ENCODE results near the gene CACNA2D3.

CACNA2D3 gene

GRCh38 chr3:54818486-54818885, 696.1 kb downstream of the CACNA2D3 start:
- ChIA-PET POLR2A (no interaction called here), CTCF (no interaction called here)
- DNase-seq (ENCODE audit: extremely low spot score) = no peak
- TF ChIP-seq ARNT (IDR thresholded peaks at IDR 0.05) (no peak), L3MBTL2 (conservative IDR thresholded peaks at IDR 0.05) (no peak), CTBP1 (IDR thresholded peaks at IDR 0.05; ENCODE audit: borderline replicate concordance) (no peak)

- POLR2A ChIA-PET = no interaction called here
- CTCF ChIA-PET = no interaction called here
- TF ChIP-seq FOXM1 (IDR thresholded peaks at IDR 0.05; ENCODE audit: borderline replicate concordance) = no peak
- no peak for TF ChIP-seq CTBP1 (IDR thresholded peaks at IDR 0.05; ENCODE audit: borderline replicate concordance)
- TF ChIP-seq TARDBP (IDR thresholded peaks at IDR 0.05) = no peak
- TF ChIP-seq SUZ12 (IDR thresholded peaks at IDR 0.05) = no peak
- TF ChIP-seq FOXA1 (IDR thresholded peaks at IDR 0.05) = no peak
- TF ChIP-seq HDGF (IDR thresholded peaks at IDR 0.05; ENCODE audit: borderline replicate concordance) = no peak
- DNase-seq (ENCODE audit: extremely low spot score) = no peak
Measured at GRCh38 chr3:54818942-54819341, 696.6 kb downstream of the CACNA2D3 start.

- DNase-seq (ENCODE audit: extremely low spot score) = no peak
- POLR2A ChIA-PET = no interaction called here
- TF ChIP-seq FOXA1 (IDR thresholded peaks at IDR 0.05) (no peak), TARDBP (IDR thresholded peaks at IDR 0.05) (no peak), SP1 (IDR thresholded peaks at IDR 0.05) (no peak), ELF4 (IDR thresholded peaks at IDR 0.05) (no peak), PKNOX1 (IDR thresholded peaks at IDR 0.05) (no peak), HDGF (IDR thresholded peaks at IDR 0.05; ENCODE audit: borderline replicate concordance) (no peak), FOXK2 (IDR thresholded peaks at IDR 0.05) (no peak), CTBP1 (IDR thresholded peaks at IDR 0.05; ENCODE audit: borderline replicate concordance) (no peak), NFRKB (IDR thresholded peaks at IDR 0.05) (no peak), SUZ12 (IDR thresholded peaks at IDR 0.05) (no peak), ARNT (IDR thresholded peaks at IDR 0.05) (no peak), BHLHE40 (IDR thresholded peaks at IDR 0.05; ENCODE audit: borderline replicate concordance) (no peak), L3MBTL2 (conservative IDR thresholded peaks at IDR 0.05) (no peak), FOXM1 (IDR thresholded peaks at IDR 0.05; ENCODE audit: borderline replicate concordance) (no peak), ZNF384 (IDR thresholded peaks at IDR 0.05) (no peak), LEF1 (IDR thresholded peaks at IDR 0.05; ENCODE audit: borderline replicate concordance) (no peak)
- CTCF ChIA-PET = no interaction called here
Measured at GRCh38 chr3:54819946-54820345, 697.6 kb downstream of the CACNA2D3 start.

GRCh38 chr3:54822206-54822605, 699.9 kb downstream of the CACNA2D3 start:
- ChIA-PET POLR2A (no interaction called here), CTCF (interaction anchor here (0.7 kb wide), 1 partner anchor 31 kb away, joined by 4 read pairs; no protein-coding TSS in a partner anchor)
- no peak for DNase-seq (ENCODE audit: extremely low spot score)
- TF ChIP-seq SP1 (IDR thresholded peaks at IDR 0.05) = no peak
- no peak for TF ChIP-seq ARNT (IDR thresholded peaks at IDR 0.05)
- TF ChIP-seq ELF4 (IDR thresholded peaks at IDR 0.05) = no peak
- TF ChIP-seq FOXM1 (IDR thresholded peaks at IDR 0.05; ENCODE audit: borderline replicate concordance) = no peak
- TF ChIP-seq L3MBTL2 (conservative IDR thresholded peaks at IDR 0.05) = no peak
- no peak for TF ChIP-seq LEF1 (IDR thresholded peaks at IDR 0.05; ENCODE audit: borderline replicate concordance)
- no peak for TF ChIP-seq FOXK2 (IDR thresholded peaks at IDR 0.05)
- TF ChIP-seq HDGF (IDR thresholded peaks at IDR 0.05; ENCODE audit: borderline replicate concordance) = no peak
- no peak for TF ChIP-seq BHLHE40 (IDR thresholded peaks at IDR 0.05; ENCODE audit: borderline replicate concordance)

DNA sequence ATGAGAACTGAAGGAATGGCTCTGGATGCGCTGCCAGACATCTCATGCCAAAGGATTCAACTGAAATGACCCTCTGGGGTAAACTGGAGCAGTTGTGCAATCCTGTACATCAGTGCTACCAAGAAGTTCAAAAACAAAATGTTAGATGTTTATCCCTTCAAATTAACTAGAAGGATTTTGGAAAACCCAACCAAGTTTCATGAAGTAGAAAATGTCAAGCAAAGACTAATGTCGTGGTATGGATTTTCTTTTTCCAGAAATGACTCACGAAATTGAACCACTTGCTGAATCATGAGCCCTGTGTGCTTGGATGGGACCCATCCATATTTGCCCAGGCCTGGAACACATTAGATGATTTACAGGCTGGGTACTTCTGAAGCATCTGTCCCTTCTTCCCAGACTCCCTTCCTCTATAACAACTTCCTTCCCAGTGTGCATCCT, 703.9 kb downstream of the CACNA2D3 start:
- ChIA-PET POLR2A (no interaction called here), CTCF (no interaction called here)
- TF ChIP-seq ARNT (IDR thresholded peaks at IDR 0.05) (no peak), NFRKB (IDR thresholded peaks at IDR 0.05) (no peak), FOXA1 (IDR thresholded peaks at IDR 0.05) (no peak), PKNOX1 (IDR thresholded peaks at IDR 0.05) (no peak), L3MBTL2 (conservative IDR thresholded peaks at IDR 0.05) (no peak), SUZ12 (IDR thresholded peaks at IDR 0.05) (no peak), FOXK2 (IDR thresholded peaks at IDR 0.05) (no peak), FOXM1 (IDR thresholded peaks at IDR 0.05; ENCODE audit: borderline replicate concordance) (no peak), ZNF384 (IDR thresholded peaks at IDR 0.05) (no peak), LEF1 (IDR thresholded peaks at IDR 0.05; ENCODE audit: borderline replicate concordance) (no peak), BHLHE40 (IDR thresholded peaks at IDR 0.05; ENCODE audit: borderline replicate concordance) (no peak), SP1 (IDR thresholded peaks at IDR 0.05) (no peak)
- DNase-seq (ENCODE audit: extremely low spot score) = no peak

DNA sequence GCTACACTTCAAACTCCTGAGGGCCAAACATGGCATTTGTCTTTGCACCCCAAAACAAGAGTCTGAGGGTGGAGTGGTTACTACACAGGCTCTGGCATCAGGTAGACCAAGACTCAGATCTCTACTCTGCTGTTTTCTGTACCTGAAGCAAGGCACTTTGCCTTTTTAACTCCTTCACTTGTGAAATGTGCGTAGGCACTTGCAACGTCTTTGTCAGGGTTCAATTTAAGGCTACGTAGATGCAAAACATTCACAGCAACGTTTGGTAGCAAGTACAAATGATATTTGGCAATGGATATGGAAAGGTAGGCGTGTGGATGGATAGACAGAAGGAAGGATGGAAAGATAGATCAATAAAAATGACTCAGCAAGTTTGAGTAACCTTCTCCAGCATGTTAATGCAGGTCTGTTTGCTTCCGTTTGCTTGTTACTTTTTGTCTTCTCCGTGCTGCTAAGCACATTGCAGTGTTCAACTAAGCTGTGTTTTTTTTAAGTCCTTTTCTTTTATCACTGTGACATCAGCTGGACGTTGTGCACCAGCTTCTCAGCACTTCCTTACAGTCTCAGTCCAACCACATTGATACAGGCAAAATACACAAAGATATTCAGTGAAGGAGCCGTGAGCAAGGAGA, 704.8 kb downstream of the CACNA2D3 start:
- ChIA-PET CTCF (no interaction called here), POLR2A (no interaction called here)
- TF ChIP-seq ELF4 (IDR thresholded peaks at IDR 0.05) = no peak
- DNase-seq (ENCODE audit: extremely low spot score) = no peak

- CTCF ChIA-PET = no interaction called here
- TF ChIP-seq ELF4 (IDR thresholded peaks at IDR 0.05) = no peak
- TF ChIP-seq TARDBP (IDR thresholded peaks at IDR 0.05) = no peak
- no peak for TF ChIP-seq SUZ12 (IDR thresholded peaks at IDR 0.05)
- no peak for TF ChIP-seq FOXA1 (IDR thresholded peaks at IDR 0.05)
- no peak for TF ChIP-seq SP1 (IDR thresholded peaks at IDR 0.05)
- TF ChIP-seq FOXM1 (IDR thresholded peaks at IDR 0.05; ENCODE audit: borderline replicate concordance) = no peak
- TF ChIP-seq NFRKB (IDR thresholded peaks at IDR 0.05) = no peak
- no peak for TF ChIP-seq ZNF384 (IDR thresholded peaks at IDR 0.05)
- no peak for TF ChIP-seq LEF1 (IDR thresholded peaks at IDR 0.05; ENCODE audit: borderline replicate concordance)
- no peak for TF ChIP-seq PKNOX1 (IDR thresholded peaks at IDR 0.05)
- no peak for TF ChIP-seq BHLHE40 (IDR thresholded peaks at IDR 0.05; ENCODE audit: borderline replicate concordance)
- no peak for TF ChIP-seq ARNT (IDR thresholded peaks at IDR 0.05)
- no peak for TF ChIP-seq HDGF (IDR thresholded peaks at IDR 0.05; ENCODE audit: borderline replicate concordance)
- no peak for TF ChIP-seq CTBP1 (IDR thresholded peaks at IDR 0.05; ENCODE audit: borderline replicate concordance)
- no peak for TF ChIP-seq L3MBTL2 (conservative IDR thresholded peaks at IDR 0.05)
- no peak for DNase-seq (ENCODE audit: extremely low spot score)
- POLR2A ChIA-PET = no interaction called here
Measured at GRCh38 chr3:54827776-54828175, 705.4 kb downstream of the CACNA2D3 start.

All from HEK293T (cell line).